DOHH2 (cell line): Measurements from ENCODE around the gene ZNF526.

Experiments
- EZH2phosphoT487 ChIP-seq: fragments of 200-600 bp; sonication (generic); IDR thresholded peaks from 2 replicates; pipeline ENCODE4 v1.6.1; 2017; ENCODE audit warnings: borderline replicate concordance, mild to moderate bottlenecking, antibody characterized with exemption, low read length, moderate library complexity, mixed read lengths
- TF ChIP-seq, protein P1 (sequence below): fragments of 200-600 bp; sonication (generic); IDR thresholded peaks from one replicate; pipeline ENCODE4 v1.5.1; 2014; ENCODE audit warnings: antibody characterized with exemption, mild to moderate bottlenecking, low read depth, low read length; ENCODE audit not compliant: poor library complexity, severe bottlenecking

GRCh38 chr19:42225718-42226292 is 5.7 kb downstream of the ZNF526 start:
- TF ChIP-seq EZH2phosphoT487: no peak
- TF ChIP-seq, protein P1, sequence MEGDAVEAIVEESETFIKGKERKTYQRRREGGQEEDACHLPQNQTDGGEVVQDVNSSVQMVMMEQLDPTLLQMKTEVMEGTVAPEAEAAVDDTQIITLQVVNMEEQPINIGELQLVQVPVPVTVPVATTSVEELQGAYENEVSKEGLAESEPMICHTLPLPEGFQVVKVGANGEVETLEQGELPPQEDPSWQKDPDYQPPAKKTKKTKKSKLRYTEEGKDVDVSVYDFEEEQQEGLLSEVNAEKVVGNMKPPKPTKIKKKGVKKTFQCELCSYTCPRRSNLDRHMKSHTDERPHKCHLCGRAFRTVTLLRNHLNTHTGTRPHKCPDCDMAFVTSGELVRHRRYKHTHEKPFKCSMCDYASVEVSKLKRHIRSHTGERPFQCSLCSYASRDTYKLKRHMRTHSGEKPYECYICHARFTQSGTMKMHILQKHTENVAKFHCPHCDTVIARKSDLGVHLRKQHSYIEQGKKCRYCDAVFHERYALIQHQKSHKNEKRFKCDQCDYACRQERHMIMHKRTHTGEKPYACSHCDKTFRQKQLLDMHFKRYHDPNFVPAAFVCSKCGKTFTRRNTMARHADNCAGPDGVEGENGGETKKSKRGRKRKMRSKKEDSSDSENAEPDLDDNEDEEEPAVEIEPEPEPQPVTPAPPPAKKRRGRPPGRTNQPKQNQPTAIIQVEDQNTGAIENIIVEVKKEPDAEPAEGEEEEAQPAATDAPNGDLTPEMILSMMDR: no peak
